GM20431 (cell line): ENCODE results near the gene RTF1.
"Not testable (repeated sequence)": the region's sequence is repeated elsewhere in the genome, so short reads cannot be mapped to it uniquely, and the experiment has no call there.

ENCODE experiments used
- in situ Hi-C: fragments of 300-500 bp; cut with MseI, MboI; formaldehyde crosslinking; loops from one replicate; pipeline ENCODE4 v1.15.0; 2020; ENCODE audit warnings: low sequenced_read_pairs; ENCODE audit not compliant: unreplicated experiment

RTF1 gene

GRCh38 chr15:41435037-41435786, 18.3 kb downstream of the RTF1 start:
- in situ Hi-C loops, result no loop called here

GRCh38 chr15:41437448-41437847, 20.6 kb downstream of the RTF1 start:
- in situ Hi-C loops, result no loop called here

DNA sequence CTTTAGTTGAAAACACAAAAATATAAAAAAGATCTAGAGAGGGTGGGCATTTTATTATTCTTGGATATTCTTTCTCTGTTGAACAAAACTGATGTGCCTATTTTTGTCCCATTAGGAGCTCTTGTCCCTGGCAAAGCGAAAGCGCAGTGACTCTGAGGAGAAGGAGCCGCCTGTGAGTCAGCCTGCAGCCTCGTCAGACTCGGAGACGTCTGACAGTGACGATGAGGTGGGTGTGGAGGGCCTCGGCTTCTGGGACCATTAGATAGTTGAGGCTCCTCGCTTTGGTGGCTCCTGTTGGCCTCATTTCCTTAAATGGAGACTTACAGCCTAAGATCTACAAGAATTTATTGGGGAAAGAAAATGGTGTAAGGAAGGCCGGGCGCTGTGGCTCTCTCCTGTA, 21.3 kb downstream of the RTF1 start:
- in situ Hi-C loops, result no loop called here

DNA sequence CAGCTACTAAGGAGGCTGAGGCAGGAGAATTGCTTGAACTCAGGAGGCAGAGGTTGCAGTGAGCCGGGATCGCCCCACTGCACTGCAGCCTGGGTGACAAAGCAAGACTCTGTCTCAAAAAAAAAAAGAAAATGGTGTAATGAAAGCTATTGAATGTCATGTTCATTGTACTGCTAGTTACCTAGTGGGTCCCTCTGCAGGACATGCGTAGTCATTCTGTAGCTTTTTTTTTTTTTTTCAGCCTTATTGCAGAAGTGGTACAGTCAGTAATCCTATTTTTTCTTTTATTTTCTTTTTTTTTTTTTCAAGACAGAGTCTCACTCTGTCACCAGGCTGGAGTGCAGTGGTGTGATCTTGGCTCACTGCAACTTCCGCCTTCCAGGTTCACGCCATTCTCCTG, 21.9 kb downstream of the RTF1 start:
- in situ Hi-C loops, result not testable (repeated sequence)

GRCh38 chr15:41443275-41443674, 26.4 kb downstream of the RTF1 start:
- in situ Hi-C loops, result no loop called here

DNA sequence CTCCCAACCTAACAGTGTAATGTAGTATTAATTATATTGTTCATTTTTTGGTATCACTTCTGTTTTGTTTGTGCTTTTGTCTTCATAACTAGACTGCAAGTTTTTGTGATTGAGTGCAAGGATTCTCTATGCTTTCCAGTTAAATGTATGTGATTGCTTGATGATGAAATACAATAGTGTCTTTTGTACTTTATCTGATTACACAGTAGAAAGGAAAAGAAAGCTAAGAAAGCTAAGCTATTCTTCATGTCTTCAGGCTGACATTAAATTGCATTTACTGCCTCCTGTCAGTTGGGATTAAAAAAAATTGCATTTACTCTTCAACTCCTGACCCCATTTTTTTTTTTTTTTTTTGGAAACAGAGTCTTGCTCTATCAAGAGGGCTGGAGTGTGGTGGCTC, 28.5 kb downstream of the RTF1 start:
- in situ Hi-C loops, result no loop called here

- in situ Hi-C loops, result no loop called here
Observed at GRCh38 chr15:41462084-41462795, 45.3 kb downstream of the RTF1 start.

DNA sequence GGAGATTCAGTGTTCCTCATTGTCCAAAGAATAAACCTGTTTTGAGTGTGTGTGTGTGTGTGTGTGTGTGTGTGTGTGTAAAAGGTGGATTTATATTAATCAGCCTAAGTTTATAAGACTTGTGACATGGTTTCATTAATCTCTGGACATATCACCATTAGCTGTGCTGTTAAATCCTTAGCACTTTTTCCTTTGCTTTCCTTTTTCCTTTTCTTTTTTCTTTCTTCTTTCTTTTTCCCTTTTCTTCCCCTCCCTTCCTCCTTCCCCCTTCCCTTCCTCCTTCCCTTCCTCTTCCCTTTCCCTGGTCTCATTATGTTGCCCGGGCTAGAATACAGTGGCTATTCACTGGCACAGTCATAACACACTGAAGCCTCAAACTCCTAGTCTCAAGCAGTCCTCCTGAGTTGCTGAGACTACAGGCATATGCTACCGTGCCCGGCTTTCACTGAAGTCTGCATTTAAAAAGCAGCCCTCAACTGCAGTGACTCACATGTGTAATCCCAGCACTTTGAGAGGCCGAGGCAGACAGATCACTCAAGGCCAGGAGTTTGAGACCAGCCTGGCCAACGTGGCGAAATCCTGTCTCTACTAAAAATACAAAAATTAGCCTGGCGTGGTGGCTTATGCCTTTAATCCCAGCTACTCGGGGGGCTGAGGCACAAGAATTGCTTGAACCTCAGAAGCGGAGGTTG, 48.1 kb downstream of the RTF1 start:
- in situ Hi-C loops, result no loop called here

- in situ Hi-C loops, result no loop called here
Observed at GRCh38 chr15:41465822-41466421, 49.0 kb downstream of the RTF1 start.

- in situ Hi-C loops, result no loop called here
Observed at GRCh38 chr15:41466711-41467110, 49.8 kb downstream of the RTF1 start.

DNA sequence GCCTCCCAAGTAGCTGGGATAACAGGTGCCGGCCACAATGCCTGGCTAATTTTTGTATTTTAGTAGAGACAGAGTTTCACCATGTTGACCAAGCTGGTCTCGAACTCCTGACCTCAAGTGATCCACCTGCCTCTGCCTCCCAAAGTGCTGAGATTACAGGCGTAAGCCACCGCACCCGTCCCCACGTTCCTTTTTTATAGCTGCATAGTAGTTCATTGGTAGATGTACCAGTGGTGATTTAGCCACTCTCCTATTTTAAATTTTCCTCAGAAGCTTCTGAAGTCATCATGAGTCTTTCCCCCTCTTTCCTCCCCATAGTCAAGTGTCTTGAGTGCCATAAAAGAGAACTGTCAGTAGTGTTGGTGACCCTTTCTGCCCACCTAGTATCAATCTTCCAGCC, 52.7 kb downstream of the RTF1 start:
- in situ Hi-C loops, result not testable (repeated sequence)

- in situ Hi-C loops, result no loop called here
Observed at GRCh38 chr15:41473418-41473817, 56.5 kb downstream of the RTF1 start.

DNA sequence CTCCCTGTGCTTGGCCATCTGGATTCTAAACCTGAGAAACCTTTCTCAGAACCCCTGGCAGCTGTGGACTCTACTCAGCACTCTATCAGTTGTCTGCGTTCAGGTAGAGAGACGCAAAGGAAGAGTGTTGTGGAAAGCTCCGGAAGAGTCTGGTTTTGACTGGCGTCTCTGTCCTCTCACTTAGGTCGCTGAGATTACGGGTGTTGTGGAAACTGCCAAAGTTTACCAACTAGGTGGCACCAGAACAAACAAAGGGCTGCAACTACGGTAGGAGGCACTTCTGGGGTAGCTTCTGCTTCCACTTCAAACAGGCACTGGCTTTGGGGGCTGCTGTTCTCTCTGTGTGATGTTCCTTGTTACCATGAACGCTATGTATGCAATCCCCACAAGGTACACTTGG, 57.5 kb downstream of the RTF1 start:
- in situ Hi-C loops, result no loop called here

- in situ Hi-C loops, result no loop called here
Observed at GRCh38 chr15:41474941-41475340, 58.0 kb downstream of the RTF1 start.

DNA sequence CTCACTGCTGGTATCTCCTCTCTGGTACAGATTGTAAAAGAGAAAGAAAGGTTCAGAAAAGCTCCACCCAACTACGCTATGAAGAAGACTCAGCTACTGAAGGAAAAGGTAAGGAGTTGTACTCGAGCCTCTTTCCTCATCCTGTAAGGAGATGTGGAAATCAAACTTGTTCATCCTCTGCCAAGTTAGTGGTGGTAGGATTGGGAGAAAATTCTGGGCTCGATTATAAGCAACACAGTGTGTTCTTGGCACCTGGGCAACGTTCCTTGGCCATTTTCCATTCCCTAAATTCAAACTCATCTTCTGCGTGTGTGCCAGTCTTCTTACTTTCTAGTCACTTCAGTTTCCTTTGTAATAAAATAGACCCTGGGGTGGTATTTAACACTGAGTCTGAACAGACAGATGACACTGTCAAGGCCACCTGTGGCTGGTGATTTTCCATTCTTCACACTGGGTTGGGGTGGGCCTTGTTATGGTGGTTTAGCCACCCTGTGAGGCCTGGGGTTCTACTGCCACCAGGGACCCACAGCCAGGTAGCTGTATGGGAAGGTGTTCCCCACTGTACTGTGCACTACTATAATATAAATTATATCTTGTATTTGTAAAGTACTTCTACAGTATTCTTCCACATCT, 59.6 kb downstream of the RTF1 start:
- in situ Hi-C loops, result no loop called here

DNA sequence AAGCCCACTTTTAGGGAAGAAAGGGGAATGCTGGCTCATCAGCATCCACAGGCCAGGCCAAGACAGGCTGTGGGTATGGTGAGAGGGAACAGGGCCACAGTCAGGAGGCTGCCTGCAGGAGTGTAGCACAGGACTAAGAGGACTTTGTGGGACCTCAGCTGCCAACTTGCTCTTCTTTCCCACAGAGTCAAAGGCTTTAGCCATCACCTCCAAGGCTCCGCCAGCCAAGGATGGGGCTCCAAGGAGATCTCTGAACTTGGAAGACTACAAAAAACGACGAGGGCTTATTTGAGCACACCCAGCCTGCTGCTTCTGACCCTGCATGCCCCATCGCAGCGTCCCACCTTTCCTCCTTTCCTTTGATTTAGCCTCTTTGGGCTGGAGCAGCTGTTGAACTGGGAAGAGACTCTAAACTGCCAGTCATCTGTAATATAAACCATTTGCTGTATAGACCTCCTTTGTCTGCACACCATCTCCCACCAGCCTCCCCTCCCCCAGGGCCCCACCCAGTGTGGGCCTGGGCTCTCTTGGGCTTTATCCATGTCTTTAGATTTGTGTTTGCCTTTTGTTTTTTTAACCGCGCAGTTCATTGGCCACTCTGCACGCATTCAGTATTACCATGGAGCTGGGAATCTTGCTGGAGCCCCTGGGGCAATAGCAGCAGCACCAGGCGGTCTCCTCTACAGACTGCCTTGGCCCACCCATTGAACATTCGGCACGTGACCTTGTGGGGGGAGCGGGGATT, 63.7 kb downstream of the RTF1 start:
- in situ Hi-C loops, result no loop called here

DNA sequence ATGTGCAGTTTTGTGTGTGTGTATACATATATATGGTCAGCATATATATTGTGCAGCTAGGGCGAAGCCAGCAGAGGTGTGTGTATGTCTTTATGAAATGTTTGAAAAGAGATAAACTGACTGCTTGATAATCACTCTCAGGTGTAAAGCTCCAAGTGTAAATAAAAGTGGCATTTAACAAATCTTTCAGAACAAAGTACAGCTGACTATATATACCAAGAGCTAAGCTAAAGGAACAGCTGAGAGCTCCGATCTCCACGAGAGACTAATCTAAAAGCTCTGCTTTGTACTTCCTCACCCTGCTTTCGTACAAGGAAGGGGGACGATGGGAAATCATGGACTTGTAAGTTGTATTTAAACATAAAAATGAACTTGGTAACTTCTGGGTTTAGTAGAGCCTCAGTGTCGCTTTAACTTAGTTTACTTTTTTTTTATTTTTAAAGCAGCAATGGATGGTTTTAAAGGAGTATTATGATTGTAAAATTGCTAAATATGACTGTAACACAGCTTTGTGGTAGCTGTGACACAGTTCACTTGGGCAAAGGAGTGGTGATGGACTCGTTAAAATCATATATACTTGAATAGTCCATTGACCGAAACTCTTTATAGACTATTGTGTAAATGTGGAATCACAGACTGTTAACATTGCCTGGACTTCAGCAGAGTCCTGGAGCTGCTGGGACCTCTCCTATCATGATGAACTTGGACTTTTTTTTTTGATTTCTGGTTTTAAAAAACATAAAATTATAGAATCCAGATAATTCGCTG, 65.4 kb downstream of the RTF1 start:
- in situ Hi-C loops, result no loop called here

DNA sequence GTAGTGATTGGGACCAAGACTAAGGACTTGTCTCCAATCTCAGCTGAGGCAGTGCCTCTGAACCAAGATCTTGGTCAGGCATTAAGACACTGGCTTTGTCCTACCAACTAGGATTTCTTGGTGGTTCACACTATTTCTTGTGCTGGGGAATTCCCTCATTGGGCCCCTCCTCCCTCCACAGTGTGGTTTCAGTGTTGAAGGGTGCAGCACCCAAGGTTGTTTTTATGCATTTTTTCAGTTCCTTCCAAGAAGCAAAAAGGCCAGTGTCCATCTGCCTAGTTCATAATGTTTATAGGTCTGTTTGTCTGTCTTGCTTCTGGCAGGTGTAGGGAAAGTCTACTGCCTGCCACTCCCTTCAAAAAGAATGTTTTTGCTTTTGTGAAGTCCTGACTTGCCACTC, 66.2 kb downstream of the RTF1 start:
- in situ Hi-C loops, result no loop called here

DNA sequence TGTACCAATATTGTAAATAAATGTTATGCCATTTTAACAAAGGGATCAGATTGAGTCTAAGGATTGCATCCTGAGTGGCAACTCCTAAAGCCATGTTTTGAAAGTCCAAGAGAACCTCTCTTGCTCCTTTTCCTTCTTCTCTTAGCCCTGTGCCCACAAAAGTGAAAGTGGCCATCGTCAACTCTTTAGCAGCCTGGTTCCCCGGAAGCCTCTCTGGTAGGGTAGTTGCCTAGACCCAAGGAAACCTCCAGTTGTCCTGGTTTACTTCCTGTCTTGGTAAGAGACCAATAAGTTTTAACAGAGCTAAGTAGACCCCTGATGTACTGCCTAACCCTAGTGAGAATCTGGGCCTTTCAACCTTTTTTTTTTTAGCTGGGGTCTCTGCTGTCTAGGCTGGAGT, 66.6 kb downstream of the RTF1 start:
- in situ Hi-C loops, result no loop called here
